Measurements from ENCODE around the gene ACVR1B. TPM values are rescaled to one million over a fixed set of nuclear protein-coding genes. Genes with fewer than 3 reads are reported as not detected.

The ACVR1B gene
- total and polyA plus RNA-seq, 2 of the 8 experiments (the other 6 are each of a cell fraction or from before 2014, with no cell fraction given): 16.0 to 19.2 TPM

DNA sequence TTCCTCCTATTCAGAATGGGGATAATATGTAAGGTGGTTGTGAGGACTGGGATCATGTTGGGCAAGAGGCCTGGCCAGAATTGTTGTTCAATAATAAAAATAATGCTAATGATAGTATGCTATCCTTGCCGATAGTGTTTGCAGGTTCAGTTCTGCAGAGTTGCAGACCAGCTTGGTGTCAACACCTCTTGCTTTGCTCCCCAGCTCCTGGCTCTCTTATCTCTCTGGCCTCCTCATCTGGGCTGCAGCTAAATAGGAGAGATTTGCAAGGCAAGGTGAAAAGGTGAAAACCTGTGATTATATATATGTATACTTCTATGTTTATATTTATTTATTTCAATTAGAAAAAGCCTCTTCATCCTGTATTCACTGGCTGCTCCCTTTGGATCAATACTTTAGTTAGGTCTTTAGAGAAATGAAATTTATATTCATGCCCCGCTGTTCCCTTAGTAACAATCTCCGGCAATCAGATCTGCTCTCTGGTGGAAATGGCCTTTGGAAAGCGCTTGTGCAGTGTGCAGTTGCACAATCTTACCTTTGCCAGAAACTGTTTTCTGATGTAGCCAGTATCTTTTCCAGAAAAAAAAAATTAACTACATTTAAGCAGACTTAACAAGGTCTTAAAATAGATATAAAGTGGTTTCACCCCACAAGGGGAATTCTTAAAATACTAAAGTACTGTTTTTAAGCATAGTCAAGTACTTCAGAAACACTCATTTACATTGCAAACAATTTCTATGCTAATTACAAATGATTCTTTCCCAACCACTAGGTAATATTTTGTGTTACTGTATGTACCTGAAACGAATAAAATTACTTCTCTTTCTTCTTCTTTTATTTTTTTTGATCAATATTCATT is 19.1 kb upstream of the ACVR1B start:
- Histone ChIP-seq H3K79me1 (ENCODE audit: low read depth, low read length) (no peaks in the 10 kb centered on the region), H3K4me1 (replicated peaks in 1 of 4; ENCODE audit: control insufficient read depth in 3 of 4, insufficient read depth in 4 of 4, low read length in 3 of 4) (no peaks in the 10 kb centered on the region), H3K4me2 (ENCODE audit: insufficient read depth in 1 of 2, low read depth in 2 of 2, low read length in 2 of 2) (no peak overlapping the region), H4K8ac (ENCODE audit: extremely low read depth, insufficient read depth, low read length) (no peak overlapping the region), H3K36me3 (ENCODE audit: control insufficient read depth in 2 of 4, insufficient read depth in 4 of 4, low read length in 3 of 4) (no peaks in the 10 kb centered on the region), H3K23me2 (ENCODE audit: low read depth, low read length) (no peaks in the 10 kb centered on the region), H2AFZ (ENCODE audit: low read length) (no peak overlapping the region), H3K9ac (replicated peaks in 1 of 4; ENCODE audit: extremely low read depth in 1 of 4, low read depth in 3 of 4, low read length in 3 of 4) (no peak overlapping the region), H3K23ac (ENCODE audit: insufficient read length) (no peak overlapping the region), H3K79me2 (ENCODE audit: control insufficient read depth in 1 of 2, insufficient read depth in 2 of 2, low read length in 2 of 2) (no peaks in the 10 kb centered on the region), H4K5ac (ENCODE audit: insufficient read length, low read depth, low read length) (no peak overlapping the region), H3K4me3 (ENCODE audit: extremely low read depth in 1 of 4, insufficient read depth in 2 of 4, low read depth in 3 of 4, low read length in 4 of 4) (no peak overlapping the region), H3K27me3 (replicated peaks in 1 of 4; ENCODE audit: control insufficient read depth in 3 of 4, extremely low read depth in 1 of 4, insufficient read depth in 3 of 4, low read length in 3 of 4) (no peaks in the 10 kb centered on the region), H2AK5ac (ENCODE audit: low read depth, low read length) (no peak overlapping the region), H3K4ac (replicated peaks; ENCODE audit: insufficient read length, low read depth, low read length) (no peak overlapping the region), H3K18ac (ENCODE audit: extremely low read depth, low read length) (no peak overlapping the region), H2BK20ac (ENCODE audit: low read length) (no peak overlapping the region), H3K27ac (ENCODE audit: low read depth, low read length) (no peak overlapping the region), H2BK15ac (ENCODE audit: low read length) (no peak overlapping the region), H4K91ac (replicated peaks; ENCODE audit: insufficient read length, low read length) (no peak overlapping the region), H2BK5ac (ENCODE audit: low read depth, low read length) (no peak overlapping the region), H3K14ac (ENCODE audit: insufficient read length) (no peak overlapping the region), H2BK12ac (ENCODE audit: low read depth, low read length) (no peak overlapping the region), H3K56ac (replicated peaks; ENCODE audit: insufficient read length, low read depth, low read length) (no peak overlapping the region), H4K20me1 (replicated peaks in 1 of 2; ENCODE audit: control insufficient read depth in 1 of 2, insufficient read depth in 2 of 2, low read length in 2 of 2) (no peaks in the 10 kb centered on the region), H2BK120ac (replicated peaks; ENCODE audit: low read depth, low read length) (no peak overlapping the region), H3K9me3 (ENCODE audit: insufficient read depth in 2 of 2, low read depth in 1 of 2, low read length in 1 of 2) (no peaks in the 10 kb centered on the region)
- no peak for TF ChIP-seq ZNF274 (IDR thresholded peaks at IDR 0.05; ENCODE audit: borderline replicate concordance, extremely low read depth, low read length)
- no peak for TF ChIP-seq POLR2A (IDR thresholded peaks at IDR 0.05; ENCODE audit: control extremely low read depth in 1 of 2, low read depth in 2 of 2, low read length in 2 of 2)
- no peak for TF ChIP-seq RAD21 (IDR thresholded peaks at IDR 0.05 in 1 of 2, conservative IDR thresholded peaks at IDR 0.05 in 1 of 2; ENCODE audit: low read depth in 2 of 2, low read length in 2 of 2)
- TF ChIP-seq HDAC2 (IDR thresholded peaks at IDR 0.05; ENCODE audit: borderline replicate concordance in 1 of 2, low read depth in 2 of 2, low read length in 2 of 2): no peak
- no peak for TF ChIP-seq POU5F1 (IDR thresholded peaks at IDR 0.05; ENCODE audit: low read depth, low read length)
- TF ChIP-seq CREB1 (IDR thresholded peaks at IDR 0.05): no peak
- TF ChIP-seq SP4 (IDR thresholded peaks at IDR 0.05; ENCODE audit: low read length): no peak
- TF ChIP-seq NANOG (IDR thresholded peaks at IDR 0.05; ENCODE audit: insufficient read depth, low read depth, low read length, poor library complexity, severe bottlenecking): no peak
- no peak for TF ChIP-seq CBX8 (IDR thresholded peaks at IDR 0.05; ENCODE audit: borderline replicate concordance, low read depth, low read length)
- TF ChIP-seq JUN (IDR thresholded peaks at IDR 0.05; ENCODE audit: low read depth, low read length): no peak
- DNase-seq (ENCODE audit: low read depth in 1 of 2, low spot score in 2 of 2) (no peak), FAIRE-seq (no peak)
- WGBS, 2 experiments (ENCODE audit: extremely low coverage in 1 of 2, insufficient coverage in 1 of 2, insufficient read length in 1 of 2, insufficient replicate concordance in 2 of 2, low coverage in 1 of 2, low lambda C conversion rate in 2 of 2, missing lambda C conversion rate in 1 of 2): 85% methylated on average over 5 of the region's 5 CpGs; no CpG with 5 or more reads in 1 of the 2 experiments
- CTCF ChIA-PET (ENCODE audit: partially characterized antibody): interaction anchor here (1.9 to 12.9 kb wide), 2 partner anchors 10 to 23 kb away, joined by 11 to 234 read pairs; partner anchors contain the start of gene ACVRL1
- POLR2A ChIA-PET (ENCODE audit: partially characterized antibody): interaction anchor here (0.6 to 0.8 kb wide), 2 partner anchors 18 to 1075 kb away, joined by 3 read pairs; no protein-coding TSS in a partner anchor
